ENCODE results near the gene VWA8.

DNA sequence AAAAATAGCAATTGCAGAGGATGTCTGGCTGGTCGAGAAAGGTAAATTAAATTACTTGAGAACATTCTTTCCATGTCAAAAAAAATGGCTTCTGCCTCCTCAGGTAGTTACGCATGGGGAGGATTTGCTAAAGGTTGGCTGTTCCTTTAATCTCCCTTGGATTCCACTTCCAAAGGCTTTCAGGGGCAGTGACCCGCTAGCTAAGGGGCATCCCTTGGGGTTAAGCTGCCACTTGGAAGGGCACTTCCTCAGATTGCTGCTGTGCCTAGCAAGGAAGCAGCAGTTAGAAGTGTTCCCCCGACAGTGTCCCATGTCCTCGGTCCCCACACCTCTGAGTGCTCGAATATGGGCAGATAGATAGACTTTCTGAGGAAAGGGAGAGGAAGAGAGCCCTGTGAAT, 395.1 kb downstream of the VWA8 start:
- TF ChIP-seq POLR2AphosphoS5 (IDR thresholded peaks at IDR 0.05; ENCODE audit: insufficient read depth in 1 of 2, low read depth in 1 of 2) (no peak), POLR2A (IDR thresholded peaks at IDR 0.05) (no peak)
